MM.1S (cell line): ENCODE results near the gene MACIR.

ENCODE experiments used
- DNase-seq: peaks from one replicate; pipeline ENCODE4 v3.0.0-alpha.2; 2015
- H2AFZ ChIP-seq: fragments of 300-600 bp; sonication (generic); 2 replicates; pipeline ENCODE4 v1.6.0; 2016; ENCODE audit warnings: antibody characterized with exemption, low read length
- H3F3A ChIP-seq: fragments of 300-600 bp; sonication (generic); 2 replicates; pipeline ENCODE4 v1.6.1; 2016; ENCODE audit warnings: mild to moderate bottlenecking, antibody characterized with exemption, low read length, moderate library complexity, mixed read lengths; ENCODE audit not compliant: insufficient read depth
- H3K27ac ChIP-seq: fragments of 300-600 bp; sonication (generic); 2 replicates; pipeline ENCODE4 v1.5.1; 2016; ENCODE audit warnings: mild to moderate bottlenecking, low read length
- H3K27me3 ChIP-seq: fragments of 300-600 bp; sonication (generic); replicated peaks from 2 replicates; pipeline ENCODE4 v1.6.0; 2016; ENCODE audit warnings: low read length; ENCODE audit not compliant: insufficient read depth
- H3K36me3 ChIP-seq: fragments of 300-600 bp; sonication (generic); replicated peaks from 2 replicates; pipeline ENCODE4 v1.6.1; 2016; ENCODE audit warnings: mild to moderate bottlenecking, low read length, mixed read lengths; ENCODE audit not compliant: insufficient read depth
- H3K4me1 ChIP-seq: fragments of 300-600 bp; sonication (generic); 2 replicates; pipeline ENCODE4 v1.6.1; 2016; ENCODE audit warnings: low read length, mixed read lengths
- H3K4me2 ChIP-seq: fragments of 300-600 bp; sonication (generic); 2 replicates; pipeline ENCODE4 v1.6.0; 2016; ENCODE audit warnings: low read depth, low read length
- H3K4me3 ChIP-seq: fragments of 300-600 bp; sonication (generic); 2 replicates; pipeline ENCODE4 v1.5.1; 2016; ENCODE audit warnings: low read length, mixed read lengths
- H3K79me2 ChIP-seq: fragments of 300-600 bp; sonication (generic); 2 replicates; pipeline ENCODE4 v1.6.1; 2016; ENCODE audit warnings: mixed run types, low read length, mixed read lengths
- H3K9ac ChIP-seq: fragments of 300-600 bp; sonication (generic); 2 replicates; pipeline ENCODE4 v1.6.1; 2016; ENCODE audit warnings: low read length, mixed read lengths
- H3K9me2 ChIP-seq: fragments of 300-600 bp; sonication (generic); replicated peaks from 2 replicates; pipeline ENCODE4 v1.6.1; 2016; ENCODE audit warnings: mild to moderate bottlenecking, low read length, mixed read lengths; ENCODE audit not compliant: insufficient read depth
- H3K9me3 ChIP-seq: fragments of 300-600 bp; sonication (generic); replicated peaks from 2 replicates; pipeline ENCODE4 v1.6.1; 2016; ENCODE audit warnings: mild to moderate bottlenecking, low read length, mixed read lengths; ENCODE audit not compliant: insufficient read depth
- H4K20me1 ChIP-seq: fragments of 300-600 bp; sonication (generic); 2 replicates; pipeline ENCODE4 v1.6.1; 2016; ENCODE audit warnings: mild to moderate bottlenecking, low read length, moderate library complexity, mixed read lengths; ENCODE audit not compliant: insufficient read depth
- CTCF ChIP-seq: fragments of 300-600 bp; sonication (generic); IDR thresholded peaks from 2 replicates; pipeline ENCODE4 v1.5.1; 2016; ENCODE audit warnings: antibody characterized with exemption, low read length, mixed read lengths
- EZH2 ChIP-seq: fragments of 300-600 bp; sonication (generic); optimal IDR thresholded peaks from 2 replicates; pipeline ENCODE3; 2017; ENCODE audit warnings: low read depth, mild to moderate bottlenecking, antibody characterized with exemption, low read length, mixed read lengths
- EZH2phosphoT487 ChIP-seq: fragments of 300-600 bp; sonication (generic); IDR thresholded peaks from 2 replicates; pipeline ENCODE4 v1.6.1; 2018; ENCODE audit warnings: antibody characterized with exemption, low read length

Gene MACIR

GRCh38 chr5:103273952-103274351 lies 15.4 kb downstream of the MACIR start:
- Histone ChIP-seq H3K79me2 (peaks cover 74% of the 10 kb centered on the region), H3K27ac (no peak overlapping the region), H3K9me2 (no peaks in the 10 kb centered on the region)

GRCh38 chr5:103275851-103276250 lies 17.3 kb downstream of the MACIR start:
- TF ChIP-seq EZH2 = no peak
- 0 out of 2 replicates have a peak, but pooled peaks cover 3% of the 10 kb centered on the region for H3K36me3 ChIP-seq
- H3K27ac ChIP-seq = no peak overlapping the region
- no peaks in the 10 kb centered on the region for H3K27me3 ChIP-seq
- H2AFZ ChIP-seq = no peak overlapping the region
- no peaks in the 10 kb centered on the region for H4K20me1 ChIP-seq
- H3K9ac ChIP-seq = no peak overlapping the region
- H3K4me1 ChIP-seq = peaks cover 16% of the 10 kb centered on the region
- H3K9me2 ChIP-seq = no peaks in the 10 kb centered on the region
- no peak overlapping the region for H3K4me3 ChIP-seq
- no peaks in the 10 kb centered on the region for H3K9me3 ChIP-seq
- H3F3A ChIP-seq = peaks cover 13% of the 10 kb centered on the region
- H3K4me2 ChIP-seq = no peak overlapping the region
- H3K79me2 ChIP-seq = peaks cover 60% of the 10 kb centered on the region
- no peak for DNase-seq

More at GRCh38 chr5:103273952-103274351, 15.4 kb downstream of the MACIR start:
- 0 out of 2 replicates have a peak, but pooled peaks cover 3% of the 10 kb centered on the region for H3K36me3 ChIP-seq
- H4K20me1 ChIP-seq = no peaks in the 10 kb centered on the region
- no peak overlapping the region for H3K9ac ChIP-seq
- no peak overlapping the region for H3K4me2 ChIP-seq
- no peak for TF ChIP-seq CTCF
- TF ChIP-seq EZH2phosphoT487 = no peak
- TF ChIP-seq EZH2 = no peak
- peaks cover 16% of the 10 kb centered on the region for H3F3A ChIP-seq
- H3K4me1 ChIP-seq = peaks cover 24% of the 10 kb centered on the region
- DNase-seq = no peak
- H2AFZ ChIP-seq = no peak overlapping the region
- H3K4me3 ChIP-seq = no peak overlapping the region
- no peaks in the 10 kb centered on the region for H3K27me3 ChIP-seq
- H3K9me3 ChIP-seq = no peaks in the 10 kb centered on the region

- H3K79me2 ChIP-seq = peaks cover 11% of the 10 kb centered on the region
- H3K36me3 ChIP-seq = 0 out of 2 replicates have a peak, but pooled peaks cover 3% of the 10 kb centered on the region
- no peak for DNase-seq
- no peaks in the 10 kb centered on the region for H3K9me2 ChIP-seq
- H3K9me3 ChIP-seq = no peaks in the 10 kb centered on the region
- H2AFZ ChIP-seq = no peak overlapping the region
- H3K4me3 ChIP-seq = no peak overlapping the region
- H3K4me2 ChIP-seq = no peak overlapping the region
- no peaks in the 10 kb centered on the region for H4K20me1 ChIP-seq
- no peaks in the 10 kb centered on the region for H3F3A ChIP-seq
- H3K9ac ChIP-seq = no peak overlapping the region
- H3K4me1 ChIP-seq = no peaks in the 10 kb centered on the region
- H3K27ac ChIP-seq = no peak overlapping the region
- no peak for TF ChIP-seq EZH2
- no peak for TF ChIP-seq CTCF
- TF ChIP-seq EZH2phosphoT487 = no peak
- no peaks in the 10 kb centered on the region for H3K27me3 ChIP-seq
Measured at GRCh38 chr5:103280967-103281366, 22.4 kb downstream of the MACIR start.

GRCh38 chr5:103283120-103283519 lies 24.6 kb downstream of the MACIR start:
- no peak overlapping the region for H3K9ac ChIP-seq
- DNase-seq = no peak
- no peak overlapping the region for H2AFZ ChIP-seq

More at GRCh38 chr5:103283120-103283519, 24.6 kb downstream of the MACIR start:
- Histone ChIP-seq H3F3A (no peaks in the 10 kb centered on the region), H3K9me3 (no peaks in the 10 kb centered on the region), H3K4me2 (no peak overlapping the region), H3K27ac (no peak overlapping the region), H4K20me1 (no peaks in the 10 kb centered on the region), H3K9me2 (no peaks in the 10 kb centered on the region), H3K27me3 (no peaks in the 10 kb centered on the region), H3K4me1 (no peaks in the 10 kb centered on the region), H3K4me3 (no peak overlapping the region), H3K79me2 (no peaks in the 10 kb centered on the region), H3K36me3 (no peaks in the 10 kb centered on the region)
- TF ChIP-seq EZH2 (no peak), EZH2phosphoT487 (no peak), CTCF (no peak)
